Frontal cortex (tissue), 4 donors: ENCODE results near the gene LTBR. TPM values are rescaled to one million over a fixed set of nuclear protein-coding genes. Genes with fewer than 3 reads are reported as not detected.

Experiments used
- DNase-seq, 2 donors: peaks; one replicate each; pipeline ENCODE4 v3.0.0; 2012; ENCODE audit warnings: low spot score in 2 of 2
- FAIRE-seq: peaks from 2 replicates; lab custom pipeline; 2012; peaks lifted over from hg19 to GRCh38; lab: Jason Lieb, UNC
- total RNA-seq: library from RNA; depleted of rRNA; stranded (reverse); fragments of >200 nt; gene quantifications from one replicate; pipeline ENCODE4 v1.2.3, GENCODE V29; 2014
- donor health status: control.
- donor health status: control.
- donor health status: control.

LTBR gene
- total RNA-seq, 1 donor from 2014 or later = 2.4 TPM

GRCh38 chr12:6364044-6364374 is 20.0 kb upstream of the LTBR start:
- no peak for FAIRE-seq
- no peak for DNase-seq

GRCh38 chr12:6367065-6367968 is 16.6 kb upstream of the LTBR start:
- no peak for DNase-seq
- FAIRE-seq = no peak

- no peak for FAIRE-seq
Observed at GRCh38 chr12:6367969-6368892, 15.7 kb upstream of the LTBR start.

GRCh38 chr12:6368906-6369525 is 14.9 kb upstream of the LTBR start:
- no peak for FAIRE-seq

More at GRCh38 chr12:6367969-6368892, 15.7 kb upstream of the LTBR start:
- no peak for DNase-seq

GRCh38 chr12:6369916-6370575 is 13.9 kb upstream of the LTBR start:
- FAIRE-seq = no peak

More at GRCh38 chr12:6368906-6369525, 14.9 kb upstream of the LTBR start:
- no peak for DNase-seq

GRCh38 chr12:6370576-6370935 is 13.4 kb upstream of the LTBR start:
- DNase-seq = no peak
- FAIRE-seq = no peak

More at GRCh38 chr12:6369916-6370575, 13.9 kb upstream of the LTBR start:
- no peak for DNase-seq

- FAIRE-seq (no peak), DNase-seq (no peak)
Observed at GRCh38 chr12:6370994-6371754, 12.8 kb upstream of the LTBR start.

- FAIRE-seq = no peak
- no peak for DNase-seq
Observed at GRCh38 chr12:6372403-6373003, 11.5 kb upstream of the LTBR start.

- DNase-seq (no peak), FAIRE-seq (no peak)
Observed at GRCh38 chr12:6373022-6373787, 10.8 kb upstream of the LTBR start.

GRCh38 chr12:6374028-6374785 is 9.8 kb upstream of the LTBR start:
- FAIRE-seq = no peak
- no peak for DNase-seq

- no peak for DNase-seq
- no peak for FAIRE-seq
Observed at GRCh38 chr12:6374786-6375160, 9.2 kb upstream of the LTBR start.

GRCh38 chr12:6375269-6376078 is 8.5 kb upstream of the LTBR start, which contains the start of gene SCNN1A:
Gene SCNN1A (minus strand): TSS chr12:6375563. CDS start chr12:6374783, 780 bp downstream.
- no peak for FAIRE-seq
- no peak for DNase-seq

GRCh38 chr12:6376079-6376869 is 7.7 kb upstream of the LTBR start:
- DNase-seq (no peak), FAIRE-seq (no peak)

GRCh38 chr12:6376870-6377666 is 6.9 kb upstream of the LTBR start:
- DNase-seq = no peak
- no peak for FAIRE-seq

GRCh38 chr12:6377667-6377994 is 6.3 kb upstream of the LTBR start:
- DNase-seq (no peak), FAIRE-seq (no peak)
